ENCODE measurements around the gene SLC12A1.

SLC12A1 gene

DNA sequence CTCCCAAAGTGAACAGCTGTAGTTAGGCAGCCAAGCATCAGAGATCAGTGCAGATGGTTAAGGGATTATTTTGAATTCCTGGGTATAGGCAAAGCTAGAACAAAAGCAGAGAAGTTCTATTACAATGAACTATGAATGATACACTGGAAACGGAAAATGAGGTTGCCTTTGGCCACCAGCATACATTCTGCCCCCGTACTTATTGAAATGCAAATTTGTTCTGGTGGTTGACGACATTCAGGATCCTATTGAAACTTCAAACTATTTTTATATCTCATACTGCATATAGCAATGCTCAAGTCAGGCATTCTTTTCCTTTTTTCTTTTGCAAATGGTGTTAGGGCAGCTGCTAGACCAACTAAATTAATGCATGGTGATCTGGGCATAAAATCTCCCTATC lies 61.7 kb downstream of the SLC12A1 start:
- H3F3A ChIP-seq (ENCODE audit: control insufficient read depth, insufficient read depth): no peaks in the 10 kb centered on the region
- H3K79me2 ChIP-seq (ENCODE audit: control insufficient read depth, low read length): no peaks in the 10 kb centered on the region
- H3K36me3 ChIP-seq (ENCODE audit: control insufficient read depth, low read length): no peaks in the 10 kb centered on the region
- H4K20me1 ChIP-seq (ENCODE audit: control insufficient read depth, insufficient read depth, low read depth, low read length): no peaks in the 10 kb centered on the region
- H3K4me1 ChIP-seq (ENCODE audit: control insufficient read depth, low read length): no peaks in the 10 kb centered on the region
- H3K4me3 ChIP-seq (ENCODE audit: low read length): no peak overlapping the region
- no peak for TF ChIP-seq EZH2phosphoT487 (IDR thresholded peaks at IDR 0.05; ENCODE audit: borderline replicate concordance, low read length)
- TF ChIP-seq, protein P1, sequence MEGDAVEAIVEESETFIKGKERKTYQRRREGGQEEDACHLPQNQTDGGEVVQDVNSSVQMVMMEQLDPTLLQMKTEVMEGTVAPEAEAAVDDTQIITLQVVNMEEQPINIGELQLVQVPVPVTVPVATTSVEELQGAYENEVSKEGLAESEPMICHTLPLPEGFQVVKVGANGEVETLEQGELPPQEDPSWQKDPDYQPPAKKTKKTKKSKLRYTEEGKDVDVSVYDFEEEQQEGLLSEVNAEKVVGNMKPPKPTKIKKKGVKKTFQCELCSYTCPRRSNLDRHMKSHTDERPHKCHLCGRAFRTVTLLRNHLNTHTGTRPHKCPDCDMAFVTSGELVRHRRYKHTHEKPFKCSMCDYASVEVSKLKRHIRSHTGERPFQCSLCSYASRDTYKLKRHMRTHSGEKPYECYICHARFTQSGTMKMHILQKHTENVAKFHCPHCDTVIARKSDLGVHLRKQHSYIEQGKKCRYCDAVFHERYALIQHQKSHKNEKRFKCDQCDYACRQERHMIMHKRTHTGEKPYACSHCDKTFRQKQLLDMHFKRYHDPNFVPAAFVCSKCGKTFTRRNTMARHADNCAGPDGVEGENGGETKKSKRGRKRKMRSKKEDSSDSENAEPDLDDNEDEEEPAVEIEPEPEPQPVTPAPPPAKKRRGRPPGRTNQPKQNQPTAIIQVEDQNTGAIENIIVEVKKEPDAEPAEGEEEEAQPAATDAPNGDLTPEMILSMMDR (IDR thresholded peaks at IDR 0.05; ENCODE audit: low read depth, low read length, poor library complexity, severe bottlenecking): no peak
- H3K9me3 ChIP-seq (ENCODE audit: control insufficient read depth, insufficient read depth, low read length): no peaks in the 10 kb centered on the region
- no peak overlapping the region for H3K27ac ChIP-seq (ENCODE audit: low read depth, low read length)
- no peak overlapping the region for H3K4me2 ChIP-seq (ENCODE audit: low read length)
- H3K27me3 ChIP-seq (ENCODE audit: control insufficient read depth, low read length): peaks cover 12% of the 10 kb centered on the region; the same call in 1 of the 2 replicates
- no peaks in the 10 kb centered on the region for H3K9me2 ChIP-seq (replicated peaks; ENCODE audit: control insufficient read depth, low read length)

DNA sequence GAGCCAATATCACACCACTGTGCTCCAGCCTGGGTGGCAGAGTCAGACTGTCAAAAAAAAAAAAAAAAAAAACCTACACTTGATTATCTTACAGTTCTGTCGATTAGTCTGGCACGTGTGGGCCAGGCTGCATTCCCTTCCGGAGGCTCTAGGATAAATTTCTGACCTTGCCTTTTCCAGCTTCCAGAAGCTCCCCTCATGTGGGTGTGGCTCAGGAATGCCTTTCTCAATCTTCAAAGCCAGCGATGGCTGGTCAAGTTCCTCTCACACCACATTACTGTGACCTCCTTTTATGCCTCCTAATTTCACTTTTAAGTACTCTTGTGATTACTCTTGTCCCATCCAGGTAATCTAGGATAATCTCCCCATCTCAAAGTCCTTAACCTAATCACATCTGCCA lies 66.9 kb downstream of the SLC12A1 start:
- Histone ChIP-seq H3K36me3 (ENCODE audit: control insufficient read depth, low read length) (no peaks in the 10 kb centered on the region), H3F3A (ENCODE audit: control insufficient read depth, insufficient read depth) (no peaks in the 10 kb centered on the region), H3K9me3 (ENCODE audit: control insufficient read depth, insufficient read depth, low read length) (no peaks in the 10 kb centered on the region), H3K79me2 (ENCODE audit: control insufficient read depth, low read length) (no peaks in the 10 kb centered on the region), H3K4me3 (ENCODE audit: low read length) (no peak overlapping the region), H3K4me2 (ENCODE audit: low read length) (no peak overlapping the region), H3K4me1 (ENCODE audit: control insufficient read depth, low read length) (no peaks in the 10 kb centered on the region), H3K27ac (ENCODE audit: low read depth, low read length) (no peak overlapping the region), H3K9me2 (replicated peaks; ENCODE audit: control insufficient read depth, low read length) (no peaks in the 10 kb centered on the region), H4K20me1 (ENCODE audit: control insufficient read depth, insufficient read depth, low read depth, low read length) (no peaks in the 10 kb centered on the region), H3K27me3 (ENCODE audit: control insufficient read depth, low read length) (peaks cover 4% of the 10 kb centered on the region; the same call in 1 of the 2 replicates)
- no peak for TF ChIP-seq EZH2phosphoT487 (IDR thresholded peaks at IDR 0.05; ENCODE audit: borderline replicate concordance, low read length)
- TF ChIP-seq, protein P1 (IDR thresholded peaks at IDR 0.05; ENCODE audit: low read depth, low read length, poor library complexity, severe bottlenecking): no peak

DNA sequence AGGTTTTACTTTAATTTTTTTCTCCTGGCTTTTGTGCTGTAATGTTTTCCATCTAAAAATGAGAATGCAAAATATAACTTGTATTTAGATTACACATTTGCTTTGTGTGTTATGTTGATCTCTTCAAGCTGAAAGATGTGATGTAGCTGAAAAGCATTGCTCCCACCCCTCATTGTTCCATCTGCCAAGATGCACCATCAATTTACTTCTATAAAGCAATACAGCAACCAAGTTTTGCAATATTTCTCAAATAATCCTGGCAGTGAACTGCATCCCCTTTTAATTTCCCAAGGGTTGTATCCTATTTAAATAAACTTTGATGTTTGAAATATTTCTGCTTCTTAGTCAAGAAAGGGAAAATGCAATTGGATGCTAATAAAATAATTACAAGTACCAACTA lies 72.6 kb downstream of the SLC12A1 start:
- Histone ChIP-seq H3K4me2 (ENCODE audit: low read length) (no peak overlapping the region), H3K79me2 (ENCODE audit: control insufficient read depth, low read length) (no peaks in the 10 kb centered on the region), H3K9me2 (replicated peaks; ENCODE audit: control insufficient read depth, low read length) (no peaks in the 10 kb centered on the region), H3K27ac (ENCODE audit: low read depth, low read length) (no peak overlapping the region), H3K4me1 (ENCODE audit: control insufficient read depth, low read length) (no peaks in the 10 kb centered on the region), H3K9me3 (ENCODE audit: control insufficient read depth, insufficient read depth, low read length) (no peaks in the 10 kb centered on the region), H4K20me1 (ENCODE audit: control insufficient read depth, insufficient read depth, low read depth, low read length) (no peaks in the 10 kb centered on the region), H3F3A (ENCODE audit: control insufficient read depth, insufficient read depth) (no peaks in the 10 kb centered on the region), H3K27me3 (ENCODE audit: control insufficient read depth, low read length) (peaks cover 4% of the 10 kb centered on the region; the same call in 1 of the 2 replicates), H3K36me3 (ENCODE audit: control insufficient read depth, low read length) (no peaks in the 10 kb centered on the region), H3K4me3 (ENCODE audit: low read length) (no peak overlapping the region)
- TF ChIP-seq, protein P1 (IDR thresholded peaks at IDR 0.05; ENCODE audit: low read depth, low read length, poor library complexity, severe bottlenecking): no peak
- TF ChIP-seq EZH2phosphoT487 (IDR thresholded peaks at IDR 0.05; ENCODE audit: borderline replicate concordance, low read length): no peak

Measured in DOHH2 (cell line).